ENCODE results near the gene BPIFB6.

BPIFB6 gene, protein sequence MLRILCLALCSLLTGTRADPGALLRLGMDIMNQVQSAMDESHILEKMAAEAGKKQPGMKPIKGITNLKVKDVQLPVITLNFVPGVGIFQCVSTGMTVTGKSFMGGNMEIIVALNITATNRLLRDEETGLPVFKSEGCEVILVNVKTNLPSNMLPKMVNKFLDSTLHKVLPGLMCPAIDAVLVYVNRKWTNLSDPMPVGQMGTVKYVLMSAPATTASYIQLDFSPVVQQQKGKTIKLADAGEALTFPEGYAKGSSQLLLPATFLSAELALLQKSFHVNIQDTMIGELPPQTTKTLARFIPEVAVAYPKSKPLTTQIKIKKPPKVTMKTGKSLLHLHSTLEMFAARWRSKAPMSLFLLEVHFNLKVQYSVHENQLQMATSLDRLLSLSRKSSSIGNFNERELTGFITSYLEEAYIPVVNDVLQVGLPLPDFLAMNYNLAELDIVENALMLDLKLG

GRCh38 chr20:33031531-33031930 lies at the start of gene BPIFB6:
TSS of gene BPIFB6 (plus strand) at chr20:33031648. CDS start at chr20:33031648, 0 bp downstream.
- no peak for DNase-seq

- DNase-seq = peak; percentile 96
Observed at GRCh38 chr20:32982617-32983458, 48.6 kb upstream of the BPIFB6 start.

- no peak for DNase-seq
Observed at GRCh38 chr20:32983459-32984112, 47.9 kb upstream of the BPIFB6 start.

DNA sequence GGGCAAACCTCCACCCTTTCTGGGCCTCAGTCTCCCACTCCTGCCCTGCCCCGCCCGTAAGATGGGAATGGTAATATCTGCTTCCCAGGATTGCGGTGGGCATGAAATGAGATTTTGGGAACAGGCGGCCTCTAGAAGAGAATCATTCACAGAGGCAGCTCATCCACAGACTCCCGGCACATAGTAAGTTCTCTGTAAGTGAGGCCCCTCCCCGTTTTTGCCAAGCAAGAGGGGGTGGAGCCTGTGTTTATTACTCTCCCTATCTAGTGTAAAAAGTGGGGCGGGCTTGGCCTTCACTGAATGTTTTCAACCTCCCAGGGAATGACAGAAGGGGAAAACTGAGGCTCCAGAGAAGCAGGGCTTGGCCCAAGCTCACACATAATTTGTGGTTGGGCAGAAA lies 47.3 kb upstream of the BPIFB6 start:
- no peak for DNase-seq

DNA sequence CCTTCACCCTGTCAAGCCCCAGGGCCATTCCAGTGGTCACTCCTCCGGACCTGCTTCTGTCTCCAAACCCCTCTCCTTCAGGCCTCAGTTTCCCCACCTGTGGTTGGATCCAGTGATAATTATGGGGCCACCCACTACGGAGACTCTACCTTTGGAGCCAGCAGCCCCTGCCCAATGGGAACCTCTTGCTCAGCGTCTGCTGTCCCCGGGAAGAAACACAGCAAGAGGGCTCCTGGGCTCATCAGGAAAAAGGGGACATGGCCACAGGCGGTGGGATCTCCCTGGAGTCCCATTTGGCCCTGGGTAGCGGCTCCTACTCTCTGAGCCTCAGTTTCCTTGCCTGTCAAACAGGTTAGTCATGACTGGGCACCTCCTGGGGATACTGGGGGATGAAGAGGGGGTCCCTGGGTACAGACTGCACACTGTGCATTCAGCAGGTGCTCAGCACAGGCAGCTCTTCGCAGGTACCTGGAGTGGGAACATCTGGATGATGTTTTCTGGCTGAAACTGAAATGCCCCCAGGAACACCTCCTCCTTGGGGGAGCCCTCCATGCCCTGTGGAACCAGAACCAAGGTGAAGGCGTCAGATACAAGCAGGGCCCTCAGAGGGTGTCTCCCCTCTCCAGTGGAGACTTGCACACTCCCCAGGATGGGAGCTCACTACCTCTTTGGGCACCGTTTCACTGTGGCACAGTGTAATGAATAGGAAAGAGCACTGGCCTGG lies 46.7 kb upstream of the BPIFB6 start:
- no peak for DNase-seq

- no peak for DNase-seq
Observed at GRCh38 chr20:32985596-32985995, 45.9 kb upstream of the BPIFB6 start.

DNA sequence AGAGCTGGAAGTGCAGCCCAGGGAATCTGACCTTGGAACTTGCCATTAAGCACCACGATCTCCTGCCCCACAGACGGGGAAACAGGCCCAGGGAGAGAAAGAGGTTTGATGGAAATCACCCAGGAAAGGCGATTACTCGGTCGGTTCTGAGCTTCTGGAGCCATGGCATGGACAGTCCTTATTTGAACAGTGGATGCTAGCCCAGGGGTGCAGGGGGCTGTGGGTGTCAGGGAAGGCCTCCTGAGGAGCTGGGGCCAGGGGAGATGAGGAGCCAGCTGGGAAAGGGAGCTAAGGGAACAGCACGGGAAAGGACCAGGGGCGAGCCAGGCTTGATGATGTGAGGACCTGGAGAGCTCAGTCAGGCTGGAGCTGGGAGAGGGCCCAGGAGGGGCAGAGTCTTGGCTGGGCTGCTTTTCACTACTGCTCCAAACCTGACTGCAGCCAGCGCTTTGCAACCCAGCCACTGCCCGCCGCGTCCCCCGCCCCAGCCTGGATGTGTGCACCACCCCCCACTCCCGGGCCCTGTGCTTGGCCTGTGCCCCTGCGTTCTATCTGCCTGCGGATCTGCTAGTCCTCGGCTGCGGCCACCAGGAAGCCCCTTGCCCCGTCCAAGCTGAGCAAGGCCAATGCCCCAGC lies 45.0 kb upstream of the BPIFB6 start:
- DNase-seq = no peak

GRCh38 chr20:32987044-32987825 lies 44.2 kb upstream of the BPIFB6 start:
- no peak for DNase-seq

DNA sequence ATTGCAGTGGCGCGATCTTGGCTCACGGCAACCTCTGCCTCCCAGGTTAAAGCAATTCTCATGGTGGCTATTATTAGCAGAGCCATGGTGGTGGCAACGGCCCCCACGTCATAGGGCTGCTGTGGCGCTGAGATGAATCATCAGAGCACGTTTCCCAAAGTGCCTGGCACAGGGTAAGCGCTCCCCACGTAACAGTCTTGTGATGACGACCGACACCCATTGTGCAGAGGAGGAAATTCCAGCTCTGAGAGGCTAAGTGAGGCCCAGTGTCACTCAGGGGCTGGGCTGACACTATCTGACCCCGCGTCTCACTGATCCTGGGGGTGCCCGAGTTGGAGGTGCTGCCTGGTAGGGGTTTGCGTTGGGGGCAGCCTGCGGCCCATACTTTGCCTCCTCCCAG lies 43.4 kb upstream of the BPIFB6 start:
- no peak for DNase-seq

DNA sequence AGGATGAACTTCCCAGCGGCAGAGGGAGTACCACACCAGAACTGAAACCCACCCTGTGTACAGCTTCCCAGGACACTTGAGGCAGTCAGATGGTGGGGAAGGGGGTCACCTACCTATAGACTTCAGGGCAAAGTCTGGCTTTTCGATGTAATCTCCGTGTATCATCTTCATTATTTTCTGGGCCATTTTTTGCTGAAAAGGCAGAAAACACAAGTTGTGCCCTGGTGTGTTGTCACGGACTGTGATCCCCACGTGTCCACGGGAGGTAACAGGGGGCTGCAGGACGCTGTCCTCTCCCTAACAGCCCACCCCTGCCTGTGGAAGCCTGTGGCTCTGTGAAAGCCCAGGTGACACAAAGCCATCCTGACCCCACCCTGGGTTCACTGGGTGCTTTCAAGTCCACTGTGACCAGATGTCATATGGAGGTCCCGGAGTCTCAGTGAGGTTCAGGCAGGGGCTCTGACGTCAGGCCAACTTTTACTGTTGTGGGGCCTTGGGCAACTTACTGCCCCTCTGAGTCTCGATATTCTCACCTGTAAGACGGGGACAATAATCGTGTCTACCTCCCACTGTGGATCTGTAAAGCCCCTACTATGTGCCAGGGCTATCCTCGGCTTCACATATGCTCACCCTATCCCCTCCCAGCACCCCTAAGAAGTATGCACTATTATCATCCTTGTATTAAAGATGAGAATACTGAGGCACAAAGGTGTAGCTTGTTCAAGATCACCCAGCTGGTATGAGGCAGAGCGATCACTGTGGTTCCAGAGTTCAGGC lies 41.8 kb upstream of the BPIFB6 start:
- no peak for DNase-seq

- DNase-seq = no peak
Observed at GRCh38 chr20:32990426-32990825, 41.0 kb upstream of the BPIFB6 start.

DNA sequence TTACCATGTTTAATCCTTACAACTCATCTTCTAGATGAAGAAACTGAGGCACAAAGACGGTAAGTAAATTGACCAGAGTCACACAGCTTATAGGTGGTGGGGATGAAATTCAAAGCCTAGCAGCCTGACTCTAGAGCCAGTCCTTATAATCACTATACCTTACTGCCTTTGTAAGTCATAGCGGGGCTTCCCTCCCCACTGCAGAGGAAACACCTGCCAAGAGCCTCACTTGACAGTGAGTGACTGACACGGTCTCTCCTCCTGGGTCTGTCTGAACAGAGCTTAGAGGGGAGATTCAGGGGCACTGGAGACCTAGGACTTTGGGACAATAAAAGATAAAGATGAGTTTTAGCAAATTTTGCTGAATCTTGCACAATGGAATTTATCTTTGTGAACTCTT lies 40.1 kb upstream of the BPIFB6 start:
- DNase-seq = no peak

DNA sequence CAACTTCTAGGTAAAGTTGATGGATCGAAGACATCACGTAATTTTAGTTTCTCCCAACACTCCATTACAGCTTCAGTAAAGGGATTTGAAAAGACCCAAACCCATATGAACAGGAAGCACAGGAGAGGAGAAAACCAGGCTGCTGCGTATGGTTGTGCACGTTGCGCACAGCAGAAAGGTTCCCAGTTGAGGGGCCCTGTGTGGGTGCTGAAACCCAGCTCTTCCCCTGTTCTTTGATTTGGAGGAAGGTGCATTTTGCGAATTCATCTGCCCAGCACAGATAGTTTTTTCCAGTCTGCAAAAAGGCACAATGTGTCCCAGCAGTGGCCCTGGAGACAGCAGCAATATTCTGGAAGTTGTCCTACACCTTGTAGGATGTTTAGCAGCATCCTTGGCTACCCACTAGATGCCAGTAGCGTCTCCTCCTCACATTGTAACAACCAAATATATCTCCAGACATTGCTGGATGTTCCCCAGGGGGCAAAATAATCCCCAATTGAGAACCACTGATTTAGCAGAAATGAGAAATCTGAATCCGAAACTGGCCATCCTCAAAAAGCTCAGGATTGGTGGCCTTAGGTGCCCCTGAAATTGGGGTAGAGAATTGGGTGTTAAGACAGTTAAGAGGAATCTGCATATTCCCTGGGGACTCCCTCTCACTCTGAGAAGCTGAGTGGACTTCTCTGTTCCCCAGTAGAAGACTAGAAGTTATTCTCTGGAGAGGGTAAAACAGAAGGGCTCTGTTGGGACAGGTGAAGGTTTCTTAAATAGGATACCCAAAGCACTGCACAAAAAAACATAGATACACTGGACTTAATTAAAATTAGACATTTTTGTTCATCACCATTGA lies 39.4 kb upstream of the BPIFB6 start:
- no peak for DNase-seq

DNA sequence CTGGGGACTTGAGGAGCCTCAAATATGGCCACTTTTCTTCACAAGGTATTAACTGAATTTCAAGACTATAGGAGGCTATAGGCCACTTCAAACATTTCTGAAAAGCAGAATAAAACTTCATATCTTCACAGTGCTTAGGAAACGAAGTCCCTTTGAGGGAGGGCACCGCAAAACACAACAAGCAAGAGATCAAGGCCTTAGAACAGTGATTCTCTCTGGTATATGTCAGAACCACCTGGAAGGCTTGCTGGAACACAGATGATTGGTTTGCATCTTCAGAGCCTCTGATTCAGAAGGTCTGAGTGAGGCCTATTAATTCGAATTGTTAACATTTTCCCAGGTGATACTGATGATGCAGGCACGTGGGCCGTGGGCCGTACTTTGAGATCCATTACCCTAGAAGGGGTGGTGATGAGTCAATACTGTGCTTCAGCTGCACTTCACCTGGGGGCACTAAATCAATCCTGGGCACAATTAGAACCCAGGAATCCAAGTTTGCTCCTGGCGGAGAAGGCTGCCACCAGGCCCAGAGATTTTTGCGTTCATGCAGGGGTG lies 37.9 kb upstream of the BPIFB6 start:
- DNase-seq = no peak

- DNase-seq = no peak
Observed at GRCh38 chr20:32995802-32996201, 35.6 kb upstream of the BPIFB6 start.

- no peak for DNase-seq
Observed at GRCh38 chr20:32997431-32997830, 34.0 kb upstream of the BPIFB6 start.

GRCh38 chr20:32999603-33000250 lies 31.7 kb upstream of the BPIFB6 start:
- DNase-seq = no peak

- no peak for DNase-seq
Observed at GRCh38 chr20:33000802-33001466, 30.5 kb upstream of the BPIFB6 start.

Data from NCI-H524 treated with DMSO at 0.1 percent for 48 hours (cell line).